Measurements from ENCODE around the gene ZNF891. TPM values are rescaled to one million over a fixed set of nuclear protein-coding genes. Genes with fewer than 3 reads are reported as not detected.

The ZNF891 gene
- total and polyA plus RNA-seq, 2 experiments from 2014 or later: 0.19 to 2.2 TPM

GRCh38 chr12:133120385-133121191, 9.5 kb downstream of the ZNF891 start:
- DNase-seq (ENCODE audit: low spot score): no peak
- 93% methylated on average over 3 of the region's 3 CpGs for WGBS (ENCODE audit: low lambda C conversion rate, missing lambda C conversion rate)
- Histone ChIP-seq H4K20me1 (ENCODE audit: insufficient read depth, poor library complexity, severe bottlenecking) (no peaks in the 10 kb centered on the region), H3K9me2 (replicated peaks; ENCODE audit: insufficient read depth) (no peaks in the 10 kb centered on the region), H3K4me3 (no peak overlapping the region), H3K9me3 (ENCODE audit: low read depth) (peaks cover 83% of the 10 kb centered on the region), H3K4me2 (no peak overlapping the region), H3K27ac (no peak overlapping the region), H2AFZ (no peak overlapping the region), H3K4me1 (ENCODE audit: insufficient read depth) (no peaks in the 10 kb centered on the region), H3K36me3 (replicated peaks; ENCODE audit: insufficient read depth, low read depth) (peaks cover 18% of the 10 kb centered on the region), H3K27me3 (no peaks in the 10 kb centered on the region), H3K79me2 (peaks cover 5% of the 10 kb centered on the region)
- TF ChIP-seq EZH2 (IDR thresholded peaks at IDR 0.05; ENCODE audit: borderline replicate concordance) (no peak), CTCF (IDR thresholded peaks at IDR 0.05; ENCODE audit: poor library complexity) (no peak), EZH2phosphoT487 (IDR thresholded peaks at IDR 0.05; ENCODE audit: low read depth, severe bottlenecking, unreplicated experiment) (no peak)

DNA sequence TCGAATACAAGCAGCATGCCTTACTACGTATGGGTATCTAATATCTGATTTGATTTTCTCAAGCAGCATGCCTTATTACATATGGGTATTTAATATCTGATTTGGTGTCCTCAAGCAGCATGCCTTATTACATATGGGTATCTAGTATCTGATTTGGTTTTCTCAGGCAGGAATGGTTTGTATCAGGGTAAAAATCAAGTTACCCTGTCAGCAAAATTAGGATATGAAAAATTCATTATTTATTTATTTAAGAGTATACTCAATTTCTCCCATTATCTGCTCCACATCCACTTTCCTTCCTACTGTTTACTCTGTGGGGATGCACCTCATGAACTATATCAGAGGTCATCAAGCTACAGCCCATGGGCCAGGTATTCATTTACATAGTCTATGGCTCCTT, 21.9 kb downstream of the ZNF891 start:
- DNase-seq (ENCODE audit: low spot score): no peak
- H3K36me3 ChIP-seq (replicated peaks; ENCODE audit: insufficient read depth, low read depth): peaks cover 32% of the 10 kb centered on the region
- no peaks in the 10 kb centered on the region for H4K20me1 ChIP-seq (ENCODE audit: insufficient read depth, poor library complexity, severe bottlenecking)
- 96% methylated on average over 2 of the region's 2 CpGs for WGBS (ENCODE audit: low lambda C conversion rate, missing lambda C conversion rate)
- TF ChIP-seq EZH2phosphoT487 (IDR thresholded peaks at IDR 0.05; ENCODE audit: low read depth, severe bottlenecking, unreplicated experiment) (no peak), CTCF (IDR thresholded peaks at IDR 0.05; ENCODE audit: poor library complexity) (no peak), EZH2 (IDR thresholded peaks at IDR 0.05; ENCODE audit: borderline replicate concordance) (no peak)
- no peak overlapping the region for H2AFZ ChIP-seq
- H3K4me3 ChIP-seq: no peak overlapping the region
- no peaks in the 10 kb centered on the region for H3K9me2 ChIP-seq (replicated peaks; ENCODE audit: insufficient read depth)
- no peaks in the 10 kb centered on the region for H3K27me3 ChIP-seq
- H3K79me2 ChIP-seq: peaks cover under 1% of the 10 kb centered on the region
- peaks cover 83% of the 10 kb centered on the region for H3K9me3 ChIP-seq (ENCODE audit: low read depth)
- no peak overlapping the region for H3K4me2 ChIP-seq
- no peak overlapping the region for H3K27ac ChIP-seq
- no peaks in the 10 kb centered on the region for H3K4me1 ChIP-seq (ENCODE audit: insufficient read depth)

DNA sequence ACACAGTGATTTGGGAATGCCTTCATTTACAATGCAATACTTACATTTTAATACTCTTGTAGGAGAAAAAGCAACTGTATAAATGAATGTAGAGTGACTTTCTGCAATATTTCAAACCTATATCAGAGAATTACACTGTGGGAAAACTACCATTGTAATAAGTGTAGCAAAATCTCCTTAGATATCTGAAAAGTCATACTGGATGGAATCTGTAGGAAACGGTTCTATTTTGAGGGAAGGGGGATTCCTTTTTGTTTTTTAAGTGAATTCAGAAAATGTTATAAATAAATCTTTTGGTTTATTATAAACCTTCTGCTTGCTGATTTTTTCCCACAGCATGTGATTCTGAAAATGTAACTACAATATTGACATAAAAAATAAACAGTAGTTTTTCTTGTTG, 23.0 kb downstream of the ZNF891 start:
- Histone ChIP-seq H3K9me3 (ENCODE audit: low read depth) (peaks cover 92% of the 10 kb centered on the region), H4K20me1 (ENCODE audit: insufficient read depth, poor library complexity, severe bottlenecking) (no peaks in the 10 kb centered on the region), H3K27ac (no peak overlapping the region), H3K4me1 (ENCODE audit: insufficient read depth) (no peaks in the 10 kb centered on the region), H3K79me2 (peaks cover 2% of the 10 kb centered on the region), H3K4me2 (no peak overlapping the region), H3K9me2 (replicated peaks; ENCODE audit: insufficient read depth) (no peaks in the 10 kb centered on the region), H3K27me3 (no peaks in the 10 kb centered on the region), H3K36me3 (replicated peaks; ENCODE audit: insufficient read depth, low read depth) (peaks cover 33% of the 10 kb centered on the region), H2AFZ (no peak overlapping the region), H3K4me3 (no peak overlapping the region)
- WGBS (ENCODE audit: low lambda C conversion rate, missing lambda C conversion rate): 94% methylated on average over 1 of the region's 1 CpG
- DNase-seq (ENCODE audit: low spot score): no peak
- TF ChIP-seq EZH2 (IDR thresholded peaks at IDR 0.05; ENCODE audit: borderline replicate concordance) (no peak), EZH2phosphoT487 (IDR thresholded peaks at IDR 0.05; ENCODE audit: low read depth, severe bottlenecking, unreplicated experiment) (no peak), CTCF (IDR thresholded peaks at IDR 0.05; ENCODE audit: poor library complexity) (no peak)

Measured in hepatocyte (in vitro differentiated cells).